HPDE6-E6E7 (cell line): ENCODE data around the gene IGFBP5.
A peak's percentile ranks its signal among the peaks of the same experiment; 100 is the strongest.

Experiments
- DNase-seq: peaks from one replicate; pipeline ENCODE4 v3.0.0; 2011; ENCODE audit warnings: missing footprints; ENCODE audit errors: extremely low spot score

IGFBP5 gene, protein sequence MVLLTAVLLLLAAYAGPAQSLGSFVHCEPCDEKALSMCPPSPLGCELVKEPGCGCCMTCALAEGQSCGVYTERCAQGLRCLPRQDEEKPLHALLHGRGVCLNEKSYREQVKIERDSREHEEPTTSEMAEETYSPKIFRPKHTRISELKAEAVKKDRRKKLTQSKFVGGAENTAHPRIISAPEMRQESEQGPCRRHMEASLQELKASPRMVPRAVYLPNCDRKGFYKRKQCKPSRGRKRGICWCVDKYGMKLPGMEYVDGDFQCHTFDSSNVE

DNA sequence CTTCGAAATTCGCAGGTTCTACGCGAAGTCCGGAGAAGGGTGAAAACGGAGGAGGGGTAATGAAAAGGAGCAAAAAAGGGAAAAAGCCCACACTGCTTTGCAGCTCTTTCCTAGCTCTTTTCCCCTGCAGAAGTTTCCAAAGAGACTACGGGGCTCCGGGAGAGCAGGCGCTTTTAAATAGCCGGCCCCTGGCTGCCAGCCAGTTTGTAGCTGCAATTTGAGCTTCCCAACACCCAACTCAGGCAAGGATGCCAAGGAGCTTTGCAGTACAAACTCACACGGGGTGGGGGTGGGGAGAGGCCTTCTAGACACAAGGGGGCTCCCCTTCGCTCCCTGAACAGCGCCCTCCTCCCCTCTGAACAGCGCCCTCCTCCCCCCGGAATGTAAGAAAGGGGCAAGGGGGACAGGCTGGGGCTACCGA lies at the start of gene IGFBP5:
Gene IGFBP5 (minus strand): TSS at position 149 of the 421 bp plus-strand sequence. CDS start 774 bp downstream, outside the sequence.
- no peak for DNase-seq

DNA sequence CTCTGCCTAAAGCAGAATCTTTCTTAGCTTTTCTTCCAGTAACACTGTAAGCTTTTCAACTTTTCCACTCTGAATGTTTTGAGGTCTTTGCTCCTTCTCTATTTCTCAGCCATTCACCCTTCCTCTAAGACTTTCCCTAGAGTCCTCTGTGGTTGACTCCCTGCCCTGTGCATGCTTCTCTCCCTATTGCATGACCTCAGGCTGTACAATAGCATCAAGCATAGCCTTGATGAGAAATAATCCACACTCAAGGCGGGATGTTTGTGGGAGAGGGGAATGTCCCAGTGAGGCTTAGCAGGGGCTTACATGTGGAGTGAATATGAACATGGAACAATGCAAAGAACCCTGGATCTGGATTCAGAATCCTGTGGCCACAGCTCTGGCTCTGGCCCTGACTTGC lies 48.4 kb upstream of the IGFBP5 start:
- DNase-seq: no peak

DNA sequence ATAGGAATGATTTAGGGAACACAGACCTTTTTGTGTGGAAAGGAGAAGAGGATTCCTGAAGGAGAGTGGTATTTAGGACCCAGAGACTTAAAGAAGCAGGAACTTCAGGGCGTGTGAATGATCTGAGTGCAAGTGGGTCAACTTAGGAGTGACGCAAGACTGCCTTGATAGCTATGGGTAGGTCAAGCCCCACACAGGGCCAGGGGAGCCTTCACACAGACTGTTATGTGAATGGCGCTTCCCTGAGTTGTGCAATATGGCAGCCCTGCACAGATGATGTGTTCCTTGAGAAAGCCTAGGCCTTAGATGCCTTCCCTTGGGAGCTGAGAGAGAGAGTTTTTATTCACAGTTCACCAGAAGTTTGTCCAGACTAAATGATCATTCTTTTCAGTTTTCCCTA lies 47.1 kb upstream of the IGFBP5 start:
- DNase-seq: no peak

DNA sequence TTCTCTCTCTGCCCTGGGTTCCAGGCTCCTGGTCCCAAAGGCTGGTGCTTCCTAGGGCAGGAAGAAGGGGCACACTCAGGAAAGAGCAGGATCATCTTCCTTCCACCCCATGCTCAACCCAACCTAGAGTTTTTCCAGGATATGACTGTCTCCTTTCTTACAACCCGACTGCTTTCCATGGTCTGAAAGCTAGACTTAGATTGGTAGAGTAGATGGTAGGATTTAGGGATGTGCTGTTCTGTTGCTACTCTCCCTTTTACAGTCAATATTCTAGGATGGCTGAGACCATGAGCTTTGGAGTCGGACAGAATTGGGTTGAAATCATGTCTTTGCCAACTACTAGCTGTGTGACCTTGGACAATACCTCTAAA lies 45.9 kb upstream of the IGFBP5 start:
- DNase-seq: no peak

DNA sequence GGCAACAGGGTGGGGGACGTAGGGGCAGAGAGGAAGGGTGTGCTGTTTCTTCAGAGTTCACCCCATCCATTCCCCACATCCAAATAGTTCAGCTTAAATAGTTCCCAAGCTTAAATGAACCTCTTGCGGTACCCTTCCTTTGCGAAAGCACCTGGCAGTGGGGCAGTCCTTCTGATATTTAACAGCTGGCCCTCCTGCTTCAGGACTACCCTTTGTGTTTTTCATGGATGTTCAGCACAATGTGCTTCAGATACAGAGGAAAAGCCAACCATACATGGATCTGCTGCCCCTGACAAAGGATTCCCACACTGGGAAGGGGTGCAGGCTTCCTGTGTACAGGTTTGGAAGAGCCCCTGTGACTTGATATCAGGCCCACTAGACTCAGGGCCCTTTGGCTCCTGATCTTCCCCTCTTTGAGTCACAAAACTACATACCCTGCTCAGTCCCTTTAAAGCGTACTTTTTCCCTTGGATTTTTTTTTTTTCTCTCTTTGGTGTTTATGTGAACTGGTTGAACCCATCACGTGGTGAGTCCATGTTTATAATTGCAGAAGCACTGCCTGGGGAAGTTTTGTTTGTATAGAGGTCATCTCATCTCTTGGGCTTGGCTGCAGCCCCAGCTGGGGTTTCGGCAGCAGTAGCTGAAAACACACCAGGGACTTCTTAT lies 45.3 kb upstream of the IGFBP5 start:
- no peak for DNase-seq

DNA sequence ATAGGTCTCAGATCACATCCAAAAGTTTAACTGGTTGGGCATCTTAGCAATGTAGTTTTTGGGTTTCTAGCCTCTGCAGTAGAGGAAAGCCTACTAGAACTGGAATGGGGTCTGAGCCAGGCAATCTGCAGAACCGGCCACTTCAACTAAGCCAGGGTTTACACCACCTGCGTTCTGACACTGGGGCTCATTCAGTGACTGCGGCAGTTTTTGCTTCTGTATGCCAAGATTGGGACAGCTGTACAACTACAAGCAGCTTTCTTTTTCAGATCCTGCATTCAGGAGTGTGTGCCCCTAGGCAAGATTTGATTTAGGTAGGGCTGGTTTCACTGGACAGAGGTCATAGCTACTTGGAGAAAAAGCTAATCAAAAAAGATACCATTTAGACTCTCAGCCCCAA lies 43.7 kb upstream of the IGFBP5 start:
- DNase-seq: no peak

DNA sequence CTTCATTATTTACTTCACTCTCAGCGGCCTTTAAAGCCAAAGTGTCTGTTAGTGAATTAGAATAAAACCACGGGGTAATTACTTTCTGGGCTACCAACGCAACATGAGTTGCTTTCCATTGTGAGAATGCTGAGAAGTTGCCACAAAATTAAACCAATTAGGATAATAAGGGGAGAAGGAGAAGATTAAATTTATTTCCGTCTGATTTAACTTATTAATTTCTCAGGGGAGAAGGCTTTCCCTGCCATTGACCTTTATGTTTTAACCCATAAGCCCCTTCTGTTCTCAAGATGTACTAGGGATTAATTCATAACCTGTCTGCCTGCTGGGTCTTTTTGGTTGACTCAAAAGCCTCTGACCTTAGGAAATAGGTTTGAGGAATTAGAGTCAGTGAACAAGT lies 42.3 kb upstream of the IGFBP5 start:
- no peak for DNase-seq

DNA sequence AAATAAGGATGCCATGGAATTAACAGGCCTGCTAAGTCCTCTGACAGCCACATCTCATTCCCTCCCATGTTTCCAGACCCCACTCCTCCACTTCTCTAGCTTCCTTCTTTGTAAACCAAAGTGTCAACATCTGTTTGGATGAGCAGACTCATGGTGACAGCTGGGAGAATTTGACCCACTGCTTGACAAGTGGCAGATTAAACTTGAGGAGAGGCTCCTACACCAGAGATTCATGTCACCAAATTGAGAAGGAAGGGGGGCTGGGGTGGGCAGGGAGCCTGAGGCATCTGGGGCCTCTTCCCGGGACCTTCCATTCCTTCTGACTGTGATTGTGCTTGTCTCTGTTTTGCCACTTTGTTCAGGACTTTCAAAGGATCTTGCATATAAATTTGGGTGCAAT lies 41.0 kb upstream of the IGFBP5 start:
- DNase-seq: no peak

DNA sequence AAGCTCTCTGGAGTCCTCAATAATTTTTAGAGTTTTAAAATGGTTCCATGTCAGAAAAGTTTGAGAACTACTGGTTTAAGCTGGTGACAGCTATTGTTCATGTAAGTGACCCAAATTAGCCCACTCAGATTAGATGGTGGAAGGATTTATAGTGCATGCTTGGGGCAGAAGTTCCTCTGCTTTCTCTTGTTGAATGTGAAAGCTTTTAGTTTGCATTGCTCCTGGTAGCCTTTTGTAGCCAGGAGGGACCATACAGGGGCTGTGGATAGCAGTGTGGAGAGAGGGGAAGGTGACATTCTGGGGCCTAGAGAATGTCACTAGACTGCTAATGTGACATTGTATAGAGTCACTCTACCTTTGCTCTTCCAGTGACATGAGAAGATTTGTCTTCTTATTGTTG lies 40.3 kb upstream of the IGFBP5 start:
- no peak for DNase-seq

DNA sequence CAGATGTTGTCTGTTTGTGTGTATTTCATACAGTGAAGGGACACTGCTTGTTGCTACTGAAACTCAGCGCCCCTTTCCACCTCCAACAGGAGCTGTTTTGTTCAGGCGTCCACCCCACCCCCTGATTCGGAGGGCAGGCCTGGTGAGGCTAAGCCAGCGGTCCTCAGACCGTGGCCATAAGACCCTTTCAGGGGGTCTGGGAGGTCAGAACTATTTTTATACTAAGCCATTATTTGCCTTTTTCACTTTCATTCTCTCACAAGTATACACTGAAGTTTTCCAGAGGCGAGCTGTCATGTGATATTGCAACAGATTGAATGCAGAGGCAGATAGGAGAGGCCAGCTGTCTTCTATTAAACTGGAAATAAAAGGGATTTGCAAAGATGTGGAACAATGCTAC lies 39.7 kb upstream of the IGFBP5 start:
- no peak for DNase-seq

DNA sequence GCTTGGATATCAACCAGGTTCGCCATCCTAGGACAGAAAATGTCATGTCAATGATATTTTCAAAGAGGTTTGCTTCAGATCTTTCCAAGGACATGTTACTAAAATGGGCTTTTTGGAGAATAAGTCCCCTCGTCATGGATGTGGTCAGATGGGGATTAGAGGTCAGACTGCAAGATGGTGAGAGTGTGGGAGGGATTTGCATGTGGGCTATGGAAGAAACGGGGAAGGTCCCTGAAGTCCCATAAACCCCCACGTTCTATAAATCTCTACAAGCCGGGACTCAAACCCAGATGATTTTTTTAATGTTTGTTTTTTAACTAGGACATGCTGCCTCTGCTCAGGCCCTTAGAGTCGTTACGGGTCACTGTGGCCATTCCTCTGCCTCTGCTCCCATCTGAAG lies 37.7 kb upstream of the IGFBP5 start:
- DNase-seq: no peak

DNA sequence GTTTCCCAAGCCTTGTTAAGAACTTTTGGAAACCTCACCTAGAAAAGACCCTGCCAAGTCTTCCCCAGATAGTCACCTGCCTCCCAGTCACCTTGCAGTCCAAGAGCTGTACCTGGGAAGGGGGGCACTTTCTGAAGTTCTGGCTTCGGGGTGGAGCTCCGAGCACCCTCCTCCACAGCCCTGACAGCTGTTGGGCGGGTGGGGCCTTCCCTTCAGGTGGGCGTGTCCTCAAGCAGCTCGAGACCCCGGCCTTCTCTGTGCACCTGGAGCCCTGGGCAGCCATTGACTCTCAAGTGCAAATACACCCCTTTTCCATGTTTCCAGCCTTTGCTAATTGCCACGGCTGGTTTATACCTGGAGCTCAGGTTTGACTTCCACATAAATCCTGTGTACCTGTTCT lies 37.0 kb upstream of the IGFBP5 start:
- DNase-seq: no peak

DNA sequence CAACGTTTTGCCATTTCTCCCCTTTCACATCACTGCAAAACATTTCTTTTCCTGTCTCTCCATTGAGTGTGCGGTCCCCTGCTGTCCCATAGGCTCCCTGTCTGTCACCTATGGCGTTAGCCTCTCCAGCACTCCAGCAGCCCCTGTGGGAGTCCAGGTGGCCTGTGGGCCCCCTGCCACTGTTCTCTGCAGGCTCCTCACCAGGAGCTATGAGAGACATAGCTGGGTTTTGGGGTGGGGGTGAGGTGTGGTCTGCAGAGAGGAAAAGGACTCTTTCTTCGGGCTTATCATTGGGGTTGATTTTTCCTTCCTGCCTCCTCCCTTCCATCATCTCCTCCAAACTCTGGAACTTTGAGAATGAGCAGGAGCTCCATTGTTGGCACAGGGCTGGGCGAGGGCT lies 36.1 kb upstream of the IGFBP5 start:
- DNase-seq: no peak

DNA sequence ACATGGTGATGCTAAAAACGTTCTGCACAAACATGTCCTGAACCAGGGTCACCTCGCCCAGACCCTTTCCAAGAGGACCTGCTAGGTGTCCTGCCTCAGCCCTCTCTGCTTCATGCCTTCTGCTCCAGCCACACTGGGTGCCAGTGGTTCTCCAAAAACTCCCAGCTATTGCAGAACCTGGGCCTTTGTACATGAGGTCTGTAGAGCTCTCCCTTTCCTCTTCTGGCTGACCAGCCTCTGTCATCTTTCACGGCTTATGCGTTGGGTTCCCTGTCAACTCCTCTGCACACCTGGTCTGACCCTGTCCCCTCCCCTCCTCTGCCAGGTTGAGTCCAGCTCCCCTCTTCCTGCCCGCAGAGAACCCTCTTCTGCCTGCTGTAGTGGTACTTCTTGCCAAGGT lies 35.5 kb upstream of the IGFBP5 start:
- DNase-seq: no peak

DNA sequence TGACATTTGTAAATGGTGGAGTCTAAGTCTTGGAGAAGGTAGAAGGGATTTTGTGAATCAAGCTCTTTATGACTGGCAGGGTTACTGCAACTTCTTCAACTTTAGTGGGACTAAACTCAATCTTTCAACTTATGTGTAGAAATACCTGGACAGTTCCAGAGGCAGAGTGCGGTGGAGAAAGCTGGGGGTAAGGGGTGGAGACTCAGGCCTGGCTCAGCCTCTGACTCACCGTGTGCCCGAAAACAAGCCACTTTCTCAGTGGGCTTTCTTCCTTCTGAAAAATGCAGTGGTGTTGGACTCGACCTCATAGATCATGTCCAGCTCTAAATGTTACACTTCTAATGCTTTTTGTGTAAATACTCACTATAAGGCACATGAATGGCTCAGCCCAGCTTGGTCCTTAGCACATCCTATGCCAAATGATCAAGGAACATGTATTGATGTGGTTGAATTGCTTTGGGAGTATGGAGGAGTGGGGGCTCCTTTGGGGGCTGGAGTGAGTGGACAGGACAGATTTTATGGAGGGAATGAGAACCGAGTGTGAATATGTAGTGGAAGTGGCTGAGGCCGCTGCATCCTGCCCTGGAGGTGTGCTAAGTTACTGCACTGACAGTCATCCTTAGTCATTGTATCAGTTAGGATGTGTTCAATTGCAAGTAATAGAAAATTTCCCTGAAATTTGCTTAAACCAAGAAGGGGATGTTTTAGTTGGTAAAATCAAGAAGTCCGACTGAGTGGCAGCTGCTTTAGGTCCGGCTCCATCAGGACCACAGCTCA lies 32.2 kb upstream of the IGFBP5 start:
- peak; percentile 47 for DNase-seq

DNA sequence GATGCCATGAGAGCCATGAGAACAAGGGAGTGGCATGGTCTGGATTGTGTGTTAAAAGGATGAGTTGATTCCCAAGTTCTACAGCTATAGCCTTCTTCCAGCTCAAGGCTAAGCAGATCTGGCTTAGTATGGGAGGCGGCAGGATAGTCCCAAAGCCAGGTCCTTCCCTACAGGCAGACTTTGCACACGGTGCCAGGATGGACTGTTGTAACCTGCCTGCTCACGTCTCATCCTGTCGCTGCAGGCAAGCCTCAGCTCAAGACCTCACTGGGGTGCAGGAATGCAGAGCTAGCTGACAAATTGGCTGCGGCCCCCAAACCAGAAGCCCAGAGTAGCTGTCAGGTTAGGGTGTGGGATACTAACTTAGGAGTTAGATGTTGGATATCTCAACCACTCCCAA lies 28.8 kb upstream of the IGFBP5 start:
- DNase-seq: peak; percentile 22

DNA sequence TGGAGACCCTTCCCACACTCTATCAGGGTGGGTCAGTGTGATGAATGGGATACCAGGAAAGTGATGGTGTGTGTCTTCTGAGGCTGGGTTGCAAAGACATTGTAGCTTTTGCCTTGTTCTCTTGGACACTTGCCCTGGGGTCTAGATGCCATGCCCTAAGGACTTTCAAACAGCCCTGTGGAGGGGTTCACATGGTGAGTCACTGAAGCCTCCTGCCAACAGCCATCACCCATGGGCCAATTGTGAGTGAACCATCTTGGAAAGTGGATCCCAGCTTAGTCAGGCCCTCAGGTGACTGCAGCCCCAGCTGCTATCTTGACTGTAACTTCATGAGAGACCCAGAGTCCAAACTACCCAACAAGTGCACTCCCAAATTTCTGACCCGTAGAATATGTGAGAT lies 25.8 kb upstream of the IGFBP5 start:
- DNase-seq: no peak

DNA sequence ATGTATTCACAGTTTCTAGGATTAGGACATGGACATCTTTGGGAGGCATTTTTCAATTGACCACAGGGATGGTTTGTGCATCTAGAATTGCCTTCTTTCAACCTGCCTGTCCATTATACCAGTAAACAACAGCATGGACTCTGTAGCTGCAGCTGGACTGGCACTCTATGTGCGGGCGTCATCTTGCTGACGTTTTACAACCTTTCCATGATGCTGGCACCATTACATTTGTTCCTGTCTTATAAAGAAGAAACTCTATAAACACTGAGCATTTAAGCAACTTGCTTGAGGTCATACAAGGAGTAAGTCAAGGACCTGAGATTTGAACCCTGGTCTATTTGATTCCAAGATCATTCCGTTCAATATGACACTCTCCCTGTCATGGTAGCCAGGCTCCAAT lies 25.4 kb upstream of the IGFBP5 start:
- DNase-seq: no peak

DNA sequence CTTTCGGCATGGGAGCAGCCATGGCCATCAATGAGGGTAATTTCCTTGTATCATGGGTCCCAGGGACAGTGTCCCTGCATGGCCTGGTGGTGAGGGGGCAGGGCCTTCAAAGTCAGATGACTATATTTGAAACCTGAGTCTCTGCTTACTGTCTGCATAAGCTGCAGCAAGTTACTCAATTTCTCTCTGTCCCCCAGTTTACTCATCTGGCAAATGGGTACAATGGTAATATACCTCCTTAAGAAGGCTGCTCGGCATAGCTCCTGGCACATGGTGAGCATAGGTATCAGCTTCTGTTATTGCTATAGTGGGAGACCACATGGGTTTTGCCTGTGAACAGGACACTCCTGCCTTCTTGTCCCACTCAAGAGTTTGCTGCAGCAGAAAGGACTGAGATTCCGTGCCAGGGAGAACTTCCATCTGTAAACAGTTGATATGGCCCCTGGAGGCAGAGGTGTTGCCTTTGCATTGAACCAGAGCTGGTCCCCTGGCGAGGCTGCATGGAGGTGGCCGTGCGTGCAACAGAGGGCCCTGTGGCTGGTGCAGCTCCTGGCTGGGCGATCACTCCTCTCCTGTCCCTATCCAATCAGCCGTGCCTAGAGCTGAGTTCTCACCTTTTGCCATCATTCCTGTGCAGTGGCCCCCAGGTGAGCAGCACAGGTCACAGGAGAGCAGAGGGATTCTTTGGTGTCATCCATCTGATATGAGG lies 22.7 kb upstream of the IGFBP5 start:
- DNase-seq: no peak

DNA sequence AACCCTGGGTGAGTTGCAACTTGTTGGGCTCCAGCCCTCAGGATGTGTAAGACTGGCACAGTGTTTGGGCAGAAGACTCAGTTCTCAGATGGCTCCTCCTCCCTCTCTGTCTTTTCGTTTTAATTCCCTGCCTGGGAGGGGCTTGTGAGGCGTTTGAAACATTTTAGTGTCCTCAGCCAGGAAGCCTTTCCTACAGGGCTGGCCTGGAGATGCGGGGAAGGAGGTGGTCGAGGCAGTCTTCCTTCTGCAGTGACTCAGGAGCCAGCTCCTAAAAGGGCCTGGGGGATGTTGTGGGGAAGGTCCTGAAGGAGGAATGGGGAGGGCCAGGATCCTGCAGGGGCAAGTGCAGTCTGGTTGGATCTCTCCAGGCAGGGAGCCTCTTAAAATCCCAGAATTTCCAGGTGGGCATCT lies 22.1 kb upstream of the IGFBP5 start:
- peak; percentile 43 for DNase-seq

DNA sequence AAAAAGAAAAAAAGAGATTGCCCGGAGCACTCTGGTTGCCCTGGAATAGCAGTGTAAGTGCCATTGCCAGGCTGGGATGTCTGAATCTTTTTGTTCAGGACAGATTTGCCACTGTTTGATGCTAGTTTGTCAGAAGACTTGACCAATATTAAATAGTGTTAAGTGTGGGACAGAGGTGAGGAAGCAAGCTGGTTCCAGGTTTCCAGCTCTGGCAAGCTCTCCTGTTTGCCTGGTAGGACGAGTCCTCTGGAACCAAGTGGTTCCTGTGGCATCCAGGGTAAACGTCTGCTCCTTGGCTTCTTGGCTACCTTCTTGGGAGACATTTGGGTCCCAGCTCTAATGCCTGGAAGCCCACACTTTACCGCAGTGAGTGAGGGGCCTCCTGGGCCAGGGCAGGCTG lies 20.8 kb upstream of the IGFBP5 start:
- DNase-seq: no peak

DNA sequence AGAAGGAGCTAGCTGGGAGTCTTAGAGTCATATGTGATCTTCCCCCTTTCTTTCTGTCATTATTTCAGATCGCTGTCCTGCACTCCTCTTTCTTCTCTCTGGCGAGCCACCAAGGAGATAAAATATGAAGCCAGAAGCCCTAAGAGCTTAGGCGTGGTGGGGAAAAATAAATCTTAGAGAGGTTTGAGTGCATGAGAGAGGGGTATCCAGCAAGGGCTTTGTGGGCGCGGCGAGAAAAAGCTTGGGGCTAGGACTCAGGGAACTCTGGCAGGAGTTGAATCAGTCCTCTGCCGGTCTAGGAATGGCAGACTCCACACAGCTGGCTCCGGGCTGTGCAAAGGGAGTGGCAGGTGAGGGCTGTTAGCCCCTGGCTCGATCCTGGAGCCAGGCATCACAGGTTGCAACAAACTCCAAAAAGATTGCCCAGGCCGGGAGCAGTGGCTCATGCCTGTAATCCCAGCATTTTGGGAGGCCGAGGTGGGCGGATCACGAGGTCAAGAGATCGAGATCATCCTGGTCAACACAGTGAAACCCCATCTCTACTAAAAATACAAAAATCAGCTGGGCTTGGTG lies 20.1 kb upstream of the IGFBP5 start:
- no peak for DNase-seq
